Uterus (tissue), 4 donors: ENCODE measurements around the gene SMARCC2. TPM values are rescaled to one million over a fixed set of nuclear protein-coding genes. Genes with fewer than 3 reads are reported as not detected.

Source experiments
- DNase-seq, 2 donors: peaks; one replicate each; pipeline ENCODE4 v3.0.0-alpha.2; 2019 to 2020
- H3K27ac ChIP-seq, 2 donors: fragments of 200-600 bp; sonication (generic); 1 replicate in 1 of 2; 2 replicates in 1 of 2; pipeline ENCODE4 v1.5.1; 2016 to 2018
- H3K27me3 ChIP-seq, 2 donors: fragments of 200-600 bp; sonication (generic); one replicate each; pipeline ENCODE4 v1.5.1; 2018 to 2019; ENCODE audit warnings: control low read depth in 1 of 2
- H3K36me3 ChIP-seq, 2 donors: fragments of 200-600 bp; sonication (generic); one replicate each; pipeline ENCODE4 v1.5.1; 2019; ENCODE audit warnings: control low read depth in 1 of 2
- H3K4me1 ChIP-seq, 2 donors: fragments of 200-600 bp; sonication (generic); one replicate each; pipeline ENCODE4 v1.5.1; 2018 to 2019; ENCODE audit warnings: control low read depth in 1 of 2
- H3K4me3 ChIP-seq, 2 donors: fragments of 200-600 bp; sonication (generic); 1 replicate in 1 of 2; 2 replicates in 1 of 2; pipeline ENCODE4 v1.5.1; 2018 to 2019; ENCODE audit warnings: mild to moderate bottlenecking in 1 of 2
- H3K9me3 ChIP-seq, 2 donors: fragments of 200-600 bp; sonication (generic); one replicate each; pipeline ENCODE4 v1.5.1; 2019; ENCODE audit warnings: control low read depth in 1 of 2
- POLR2A ChIP-seq, 2 donors: fragments of 450-650 bp; IDR thresholded peaks; one replicate each; pipeline ENCODE4 v1.6.1; 2016; ENCODE audit warnings: antibody characterized with exemption in 2 of 2, mild to moderate bottlenecking in 1 of 2, moderate library complexity in 1 of 2
- intact Hi-C: fragments of 100-400 bp; cut with DNase I; formaldehyde crosslinking; loops from one replicate; pipeline ENCODE4 v1.15.1; 2023; ENCODE audit warnings: low total_unique reads
- total RNA-seq, 4 donors: library from RNA; depleted of rRNA in 3 of 4; stranded (reverse); fragments of >200 nt in 3 of 4; gene quantifications; one replicate each; pipeline versions ENCODE4 v1.1.0 to v1.2.4, GENCODE V29; 2014 to 2023
- TF ChIP-seq, protein P1 (sequence below), 4 experiments: fragments of 200-600 bp in 2 of 4; fragments of 450-650 bp in 2 of 4; sonication (generic) in 2 of 4; IDR thresholded peaks; one replicate each; pipeline ENCODE4 v1.5.1; 2016 to 2019; ENCODE audit warnings: antibody characterized with exemption in 4 of 4, mild to moderate bottlenecking in 2 of 4, moderate library complexity in 1 of 4
- donor health status: DM: yes; HTN: yes; CAD: no.

SMARCC2 gene
- total RNA-seq, 4 donors from 2014 or later: 63.2 to 214 (median 81.0) TPM

GRCh38 chr12:56231184-56231582 is 41.9 kb upstream of the SMARCC2 start:
- H3K9me3 ChIP-seq: no peaks in the 10 kb centered on the region
- H3K27ac ChIP-seq: no peak overlapping the region
- intact Hi-C loops: no loop called here
- DNase-seq: no peak
- no peak for TF ChIP-seq POLR2A (IDR thresholded peaks at IDR 0.05)
- TF ChIP-seq, protein P1, sequence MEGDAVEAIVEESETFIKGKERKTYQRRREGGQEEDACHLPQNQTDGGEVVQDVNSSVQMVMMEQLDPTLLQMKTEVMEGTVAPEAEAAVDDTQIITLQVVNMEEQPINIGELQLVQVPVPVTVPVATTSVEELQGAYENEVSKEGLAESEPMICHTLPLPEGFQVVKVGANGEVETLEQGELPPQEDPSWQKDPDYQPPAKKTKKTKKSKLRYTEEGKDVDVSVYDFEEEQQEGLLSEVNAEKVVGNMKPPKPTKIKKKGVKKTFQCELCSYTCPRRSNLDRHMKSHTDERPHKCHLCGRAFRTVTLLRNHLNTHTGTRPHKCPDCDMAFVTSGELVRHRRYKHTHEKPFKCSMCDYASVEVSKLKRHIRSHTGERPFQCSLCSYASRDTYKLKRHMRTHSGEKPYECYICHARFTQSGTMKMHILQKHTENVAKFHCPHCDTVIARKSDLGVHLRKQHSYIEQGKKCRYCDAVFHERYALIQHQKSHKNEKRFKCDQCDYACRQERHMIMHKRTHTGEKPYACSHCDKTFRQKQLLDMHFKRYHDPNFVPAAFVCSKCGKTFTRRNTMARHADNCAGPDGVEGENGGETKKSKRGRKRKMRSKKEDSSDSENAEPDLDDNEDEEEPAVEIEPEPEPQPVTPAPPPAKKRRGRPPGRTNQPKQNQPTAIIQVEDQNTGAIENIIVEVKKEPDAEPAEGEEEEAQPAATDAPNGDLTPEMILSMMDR (IDR thresholded peaks at IDR 0.05): no peak
- H3K27me3 ChIP-seq: no peaks in the 10 kb centered on the region
- no peaks in the 10 kb centered on the region for H3K4me1 ChIP-seq
- no peaks in the 10 kb centered on the region for H3K36me3 ChIP-seq
- no peak overlapping the region for H3K4me3 ChIP-seq

GRCh38 chr12:56230432-56231183 is 41.3 kb upstream of the SMARCC2 start:
- H3K4me3 ChIP-seq: no peak overlapping the region
- intact Hi-C loops: no loop called here
- TF ChIP-seq, protein P1 (IDR thresholded peaks at IDR 0.05): no peak
- TF ChIP-seq POLR2A (IDR thresholded peaks at IDR 0.05): no peak
- H3K9me3 ChIP-seq: no peaks in the 10 kb centered on the region
- no peak for DNase-seq
- no peaks in the 10 kb centered on the region for H3K27me3 ChIP-seq
- H3K27ac ChIP-seq: no peak overlapping the region
- no peaks in the 10 kb centered on the region for H3K4me1 ChIP-seq
- H3K36me3 ChIP-seq: no peaks in the 10 kb centered on the region

DNA sequence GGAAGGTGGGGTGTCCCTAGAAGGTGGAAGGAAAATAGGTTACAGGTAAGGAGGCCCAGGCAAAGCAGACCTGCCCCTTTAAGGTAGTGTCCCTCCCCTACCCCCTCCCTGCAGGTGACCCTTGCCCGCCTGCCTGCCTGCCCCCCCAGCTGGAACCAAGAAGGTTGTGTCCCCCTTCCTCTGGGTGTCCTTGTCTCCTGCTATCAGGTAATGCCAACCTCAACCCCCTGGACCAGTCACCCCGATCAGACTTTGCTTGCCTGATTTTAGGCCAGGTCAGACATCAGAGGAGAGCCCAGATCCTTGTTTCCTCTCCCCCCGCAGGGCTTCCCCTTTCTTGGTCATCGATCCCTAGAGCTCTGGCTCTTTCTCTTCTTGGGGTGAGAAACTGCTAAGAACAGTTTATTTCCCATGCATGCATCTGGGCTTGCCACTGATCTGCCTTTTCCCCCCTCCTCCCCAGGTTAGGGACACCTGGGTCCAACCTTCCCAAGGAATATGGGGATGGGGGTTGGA is 40.7 kb upstream of the SMARCC2 start, which contains the start of gene SLC39A5:
TSS of gene SLC39A5 (plus strand) at position 136 of the 516 bp plus-strand sequence. CDS start 1,224 bp downstream, outside the sequence.
- TF ChIP-seq POLR2A (IDR thresholded peaks at IDR 0.05): no peak
- TF ChIP-seq, protein P1 (IDR thresholded peaks at IDR 0.05): no peak
- no peaks in the 10 kb centered on the region for H3K9me3 ChIP-seq
- H3K4me3 ChIP-seq: no peak within 1 kb of the TSS
- H3K36me3 ChIP-seq: no peaks in the 10 kb centered on the region
- no peak for DNase-seq
- intact Hi-C loops: no loop called here
- no peaks in the 10 kb centered on the region for H3K27me3 ChIP-seq
- no peak within 1 kb of the TSS for H3K27ac ChIP-seq
- H3K4me1 ChIP-seq: no peaks in the 10 kb centered on the region

- Histone ChIP-seq H3K4me3 (no peak overlapping the region), H3K4me1 (no peaks in the 10 kb centered on the region), H3K27me3 (no peaks in the 10 kb centered on the region), H3K36me3 (no peaks in the 10 kb centered on the region), H3K27ac (no peak overlapping the region), H3K9me3 (no peaks in the 10 kb centered on the region)
- TF ChIP-seq, protein P1 (IDR thresholded peaks at IDR 0.05): no peak
- no peak for TF ChIP-seq POLR2A (IDR thresholded peaks at IDR 0.05)
- intact Hi-C loops: no loop called here
- DNase-seq: no peak
These were observed 39.8 kb upstream of the SMARCC2 start for GRCh38 chr12:56229082-56229481.

- DNase-seq: no peak
- H3K27ac ChIP-seq: peak overlapping the region; percentile 87 to 99
- no peaks in the 10 kb centered on the region for H3K27me3 ChIP-seq
- H3K4me3 ChIP-seq: peak overlapping the region; percentile 59 to 60
- H3K36me3 ChIP-seq: no peaks in the 10 kb centered on the region
- H3K4me1 ChIP-seq: peaks cover 3 to 8% of the 10 kb centered on the region in 2 donors
- intact Hi-C loops: loop anchor here (5.0 kb wide), 1 partner anchor 108 kb away; the partner anchor contains the start of genes RPL41 and ZC3H10
- H3K9me3 ChIP-seq: no peaks in the 10 kb centered on the region
- TF ChIP-seq, protein P1 (IDR thresholded peaks at IDR 0.05): no peak
- TF ChIP-seq POLR2A (IDR thresholded peaks at IDR 0.05): no peak
These were observed 35.7 kb upstream of the SMARCC2 start for GRCh38 chr12:56224954-56225353.
